Vagina (tissue), 2 donors: ENCODE measurements around the gene SBK1.

ENCODE experiments used
- CTCF ChIP-seq, 3 experiments: fragments of 450-650 bp in 2 of 3; fragments of 200-600 bp in 1 of 3; sonication (generic) in 1 of 3; IDR thresholded peaks; one replicate each; pipeline ENCODE4 v1.5.1; 2017 to 2019; ENCODE audit warnings: antibody characterized with exemption in 3 of 3, mild to moderate bottlenecking in 2 of 3, moderate library complexity in 2 of 3
- POLR2A ChIP-seq, 2 donors: fragments of 450-650 bp; IDR thresholded peaks; one replicate each; pipeline ENCODE4 v1.6.1; 2017; ENCODE audit warnings: antibody characterized with exemption in 2 of 2, mild to moderate bottlenecking in 2 of 2, moderate library complexity in 2 of 2
- POLR2AphosphoS5 ChIP-seq, 2 donors: sonication (generic); formaldehyde crosslinking; IDR thresholded peaks; one replicate each; pipeline ENCODE4 v1.9.0; 2017; ENCODE audit warnings: antibody characterized with exemption in 2 of 2, mild to moderate bottlenecking in 2 of 2, low read depth in 1 of 2; ENCODE audit not compliant: insufficient read depth in 1 of 2

GRCh38 chr16:28300327-28300726 lies 8.0 kb downstream of the SBK1 start:
- TF ChIP-seq POLR2A (IDR thresholded peaks at IDR 0.05) (no peak), CTCF (IDR thresholded peaks at IDR 0.05) (no peak), POLR2AphosphoS5 (IDR thresholded peaks at IDR 0.05; ENCODE audit: insufficient read depth in 1 of 2, low read depth in 1 of 2) (no peak)
